Hepatocyte (in vitro differentiated cells): ENCODE data around the gene SCTR. TPM values are rescaled to one million over a fixed set of nuclear protein-coding genes. Genes with fewer than 3 reads are reported as not detected.

Experiments used
- DNase-seq: peaks from one replicate; pipeline ENCODE4 v3.0.0-alpha.2; 2016; ENCODE audit warnings: low spot score
- H2AFZ ChIP-seq: fragments of 200-600 bp; sonication (generic); 2 replicates; pipeline ENCODE4 v1.6.0; 2016; ENCODE audit warnings: antibody characterized with exemption, mild to moderate bottlenecking
- H3K27ac ChIP-seq: fragments of 200-600 bp; sonication (generic); 2 replicates; pipeline ENCODE4 v1.5.1; 2016; ENCODE audit warnings: mild to moderate bottlenecking
- H3K27me3 ChIP-seq: fragments of 200-600 bp; sonication (generic); 2 replicates; pipeline ENCODE4 v1.6.1; 2016
- H3K36me3 ChIP-seq: fragments of 200-600 bp; sonication (generic); replicated peaks from 2 replicates; pipeline ENCODE4 v1.5.1; 2016; ENCODE audit warnings: low read depth; ENCODE audit not compliant: insufficient read depth
- H3K4me1 ChIP-seq: fragments of 200-600 bp; sonication (generic); 2 replicates; pipeline ENCODE4 v1.5.1; 2016; ENCODE audit warnings: mild to moderate bottlenecking, moderate library complexity; ENCODE audit not compliant: insufficient read depth
- H3K4me2 ChIP-seq: fragments of 200-600 bp; sonication (generic); 2 replicates; pipeline ENCODE4 v1.6.0; 2016
- H3K4me3 ChIP-seq: fragments of 200-600 bp; sonication (generic); 2 replicates; pipeline ENCODE4 v1.5.1; 2016; ENCODE audit warnings: mild to moderate bottlenecking
- H3K79me2 ChIP-seq: fragments of 200-600 bp; sonication (generic); 2 replicates; pipeline ENCODE4 v1.6.0; 2017; ENCODE audit warnings: mild to moderate bottlenecking
- H3K9me2 ChIP-seq: fragments of 200-600 bp; sonication (generic); replicated peaks from 2 replicates; pipeline ENCODE4 v1.6.0; 2017; ENCODE audit warnings: mild to moderate bottlenecking; ENCODE audit not compliant: insufficient read depth
- H3K9me3 ChIP-seq: fragments of 200-600 bp; sonication (generic); 2 replicates; pipeline ENCODE4 v1.5.1; 2016; ENCODE audit warnings: low read depth, mild to moderate bottlenecking
- H4K20me1 ChIP-seq: fragments of 200-600 bp; sonication (generic); 2 replicates; pipeline ENCODE4 v1.6.0; 2016; ENCODE audit warnings: mild to moderate bottlenecking; ENCODE audit not compliant: insufficient read depth, poor library complexity, severe bottlenecking
- CTCF ChIP-seq: fragments of 200-600 bp; sonication (generic); IDR thresholded peaks from 2 replicates; pipeline ENCODE4 v1.5.1; 2016; ENCODE audit warnings: antibody characterized with exemption, mild to moderate bottlenecking; ENCODE audit not compliant: poor library complexity
- EZH2 ChIP-seq: fragments of 200-600 bp; sonication (generic); IDR thresholded peaks from 2 replicates; pipeline ENCODE4 v1.6.1; 2016; ENCODE audit warnings: antibody characterized with exemption, mild to moderate bottlenecking, borderline replicate concordance
- EZH2phosphoT487 ChIP-seq: fragments of 200-600 bp; sonication (generic); IDR thresholded peaks from one replicate; pipeline ENCODE4 v1.6.1; 2018; ENCODE audit warnings: antibody characterized with exemption, mild to moderate bottlenecking, low read depth, moderate library complexity; ENCODE audit not compliant: unreplicated experiment, severe bottlenecking
- WGBS: methylation state at CpG from one replicate; pipeline ENCODE4 v1.1.6; 2016; ENCODE audit warnings: low lambda C conversion rate; ENCODE audit errors: missing lambda C conversion rate; 5-methylcytosine and 5-hydroxymethylcytosine counted together
- polyA plus RNA-seq: library from polyadenylated mRNA; unstranded; fragments of >200 nt; fragmentation: Nextera tagmentation; extraction: Ambion mirVana; gene quantifications from 2 replicates; pipeline ENCODE4 v1.2.1, GENCODE V29; 2016
- total RNA-seq: library from RNA; depleted of rRNA; stranded (reverse); fragments of >200 nt; gene quantifications from 2 replicates; pipeline ENCODE4 v1.2.3, GENCODE V29; 2014

The SCTR gene
- total and polyA plus RNA-seq, 2 experiments from 2014 or later, result 1.7 to 4.3 TPM

GRCh38 chr2:119468154-119468955 is 55.9 kb downstream of the SCTR start:
- no peaks in the 10 kb centered on the region for H3K9me2 ChIP-seq

GRCh38 chr2:119466373-119466772 is 57.9 kb downstream of the SCTR start:
- Histone ChIP-seq H3K4me2 (no peak overlapping the region), H3K27ac (no peak overlapping the region), H4K20me1 (no peaks in the 10 kb centered on the region), H3K9me2 (no peaks in the 10 kb centered on the region), H3K79me2 (no peaks in the 10 kb centered on the region), H3K36me3 (no peaks in the 10 kb centered on the region), H3K4me3 (no peak overlapping the region), H3K9me3 (no peaks in the 10 kb centered on the region), H3K4me1 (no peaks in the 10 kb centered on the region), H3K27me3 (no peaks in the 10 kb centered on the region), H2AFZ (no peak overlapping the region)
- WGBS, result 91% methylated on average over 4 of the region's 4 CpGs
- DNase-seq, result no peak
- TF ChIP-seq EZH2, result no peak
- TF ChIP-seq CTCF, result no peak
- no peak for TF ChIP-seq EZH2phosphoT487

More at GRCh38 chr2:119468154-119468955, 55.9 kb downstream of the SCTR start:
- H3K4me1 ChIP-seq, result no peaks in the 10 kb centered on the region
- no peaks in the 10 kb centered on the region for H4K20me1 ChIP-seq
- WGBS, result 76% methylated on average over 3 of the region's 3 CpGs
- TF ChIP-seq EZH2 (no peak), CTCF (no peak), EZH2phosphoT487 (no peak)
- H2AFZ ChIP-seq, result no peak overlapping the region
- H3K36me3 ChIP-seq, result no peaks in the 10 kb centered on the region
- no peaks in the 10 kb centered on the region for H3K9me3 ChIP-seq
- no peak for DNase-seq
- H3K79me2 ChIP-seq, result no peaks in the 10 kb centered on the region
- H3K4me2 ChIP-seq, result no peak overlapping the region
- H3K4me3 ChIP-seq, result no peak overlapping the region
- no peaks in the 10 kb centered on the region for H3K27me3 ChIP-seq
- no peak overlapping the region for H3K27ac ChIP-seq

GRCh38 chr2:119465687-119466086 is 58.6 kb downstream of the SCTR start:
- Histone ChIP-seq H3K9me3 (no peaks in the 10 kb centered on the region), H3K36me3 (no peaks in the 10 kb centered on the region), H3K4me2 (no peak overlapping the region), H3K4me3 (no peak overlapping the region), H3K27me3 (no peaks in the 10 kb centered on the region), H3K4me1 (no peaks in the 10 kb centered on the region), H4K20me1 (no peaks in the 10 kb centered on the region), H3K9me2 (no peaks in the 10 kb centered on the region), H3K79me2 (no peaks in the 10 kb centered on the region), H3K27ac (no peak overlapping the region), H2AFZ (no peak overlapping the region)
- WGBS, result 96% methylated on average over 11 of the region's 11 CpGs
- no peak for DNase-seq
- TF ChIP-seq CTCF (no peak), EZH2phosphoT487 (no peak), EZH2 (no peak)
